K562 treated with DMSO at 1 percent for 4 hours (cell line): ENCODE data around the gene F2RL1. TPM values are rescaled to one million over a fixed set of nuclear protein-coding genes. Genes with fewer than 3 reads are reported as not detected.

ENCODE experiments used
- total RNA-seq: library from RNA; unstranded; fragments of 300-600 nt; gene quantifications from 2 replicates; pipeline ENCODE4 v1.2.3, GENCODE V29; 2022; ENCODE audit not compliant: insufficient read depth

F2RL1 gene
- not detected in 2 replicates for total RNA-seq

GRCh38 chr5:76818844-76819831, at the start of gene F2RL1:
Gene F2RL1, plus strand, starts transcription at chr5:76819030. Its CDS starts 153 bp downstream, at chr5:76819183.

GRCh38 chr5:76849419-76850291, 30.8 kb downstream of the F2RL1 start, which contains the start of gene S100Z:
Gene S100Z, plus strand, starts transcription at chr5:76850014. Its CDS starts 25,346 bp downstream, at chr5:76875360.

Other genes starting within 250 kb of the F2RL1 start
- gene F2RL2, start 195.6 kb upstream of the F2RL1 start, total RNA-seq, result not detected in 2 replicates
- gene F2R, start 102.9 kb upstream of the F2RL1 start, total RNA-seq, result 4.4 and 5.1 TPM in 2 replicates
- not detected in 2 replicates for gene S100Z, start 31.0 kb downstream of the F2RL1 start, total RNA-seq
- not detected in 2 replicates for gene CRHBP, start 134.0 kb downstream of the F2RL1 start, total RNA-seq
- gene AGGF1, start 211.4 kb downstream of the F2RL1 start, total RNA-seq, result 9.8 and 10.9 TPM in 2 replicates